Measurements from ENCODE around the gene UBE2E2.
"Not testable (repeated sequence)": the region's sequence is repeated elsewhere in the genome, so short reads cannot be mapped to it uniquely, and the experiment has no call there.

UBE2E2 gene

DNA sequence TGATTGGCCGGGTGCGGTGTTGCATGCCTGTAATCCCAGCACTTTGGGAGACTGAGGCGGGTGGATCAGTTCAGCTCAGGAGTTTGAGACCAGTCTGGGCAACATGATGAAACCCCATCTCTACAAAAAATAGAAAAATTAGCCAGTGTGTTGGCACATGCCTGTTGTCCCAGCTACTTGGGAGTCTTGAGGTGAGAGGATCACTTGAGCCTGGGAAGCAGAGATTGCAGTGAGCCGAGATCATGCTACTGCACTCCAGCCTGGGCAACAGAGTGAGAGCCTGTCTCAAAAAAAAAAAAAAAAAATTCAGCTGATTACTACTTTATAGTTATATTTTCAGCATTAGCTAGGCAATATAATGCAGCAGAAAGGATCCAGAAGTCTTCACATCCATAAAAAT lies 133.7 kb downstream of the UBE2E2 start:
- DNase-seq, result not testable (repeated sequence)

DNA sequence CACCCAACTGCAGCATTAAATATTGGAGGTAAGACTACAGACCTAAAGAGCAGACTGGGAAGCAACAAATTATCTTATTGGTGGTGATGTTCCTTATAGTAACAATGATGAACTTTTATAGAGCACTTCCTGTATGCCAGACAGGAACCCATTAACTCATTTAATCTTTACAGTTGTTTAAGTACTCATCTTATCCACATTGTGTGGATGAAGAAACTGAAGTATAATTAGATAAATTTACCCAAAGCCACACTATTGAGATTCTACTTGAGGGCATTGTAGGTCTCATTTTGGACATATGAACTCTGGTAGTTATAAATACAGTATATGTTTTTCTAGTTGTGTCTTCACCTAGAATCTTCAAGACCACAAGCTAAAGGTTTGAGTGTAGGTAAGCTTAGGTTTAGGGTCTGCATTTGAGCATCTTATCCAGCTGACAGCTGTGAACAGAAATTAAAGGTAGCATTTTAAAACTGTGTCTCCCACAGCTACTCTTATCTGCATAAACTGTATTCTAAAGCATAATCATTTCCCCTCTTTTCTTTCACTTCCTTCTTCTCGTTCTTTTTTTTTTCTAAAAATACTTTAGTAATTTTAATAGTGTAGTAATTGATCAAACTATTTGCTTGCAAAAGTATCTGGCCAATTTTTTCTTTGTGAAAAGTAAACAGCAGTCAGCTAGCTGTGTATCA lies 138.2 kb downstream of the UBE2E2 start:
- no peak for DNase-seq

DNA sequence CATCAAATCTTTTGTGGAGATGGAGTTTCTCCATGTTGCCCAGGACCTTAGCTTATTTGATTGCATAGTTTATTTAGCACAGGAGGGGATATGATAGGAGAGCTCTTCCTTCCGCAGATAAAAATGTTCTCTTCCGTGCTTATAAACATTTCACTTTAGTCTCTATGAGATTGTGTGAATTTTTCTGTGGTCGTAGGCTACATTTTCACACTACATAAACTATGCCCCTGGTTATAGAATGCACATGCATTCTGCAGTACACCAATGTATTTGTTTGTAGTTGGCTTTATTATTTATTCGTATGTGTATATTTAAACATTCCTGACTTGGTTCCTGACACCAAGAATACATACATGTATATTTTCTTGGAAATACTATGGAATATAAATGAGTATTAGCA lies 139.2 kb downstream of the UBE2E2 start:
- DNase-seq, result no peak

DNA sequence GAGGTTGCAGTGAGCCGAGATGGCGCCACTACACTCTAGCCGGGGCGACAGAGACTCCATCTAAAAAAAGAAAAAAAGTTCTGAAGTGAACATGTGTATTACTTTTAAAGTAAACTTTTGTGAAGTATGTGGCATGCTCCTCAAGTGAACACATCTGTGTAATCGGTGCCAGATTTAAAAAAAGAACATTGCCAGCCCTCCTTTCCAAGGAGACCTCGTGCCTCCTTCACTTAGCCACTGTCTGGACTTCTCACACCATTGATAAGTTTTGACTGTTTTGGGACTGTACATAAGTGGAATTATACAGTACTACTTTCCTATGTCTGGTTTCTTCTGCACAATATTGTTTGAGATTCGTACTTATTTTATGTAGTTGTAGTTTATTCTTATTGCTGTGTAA lies 140.4 kb downstream of the UBE2E2 start:
- DNase-seq, result no peak

DNA sequence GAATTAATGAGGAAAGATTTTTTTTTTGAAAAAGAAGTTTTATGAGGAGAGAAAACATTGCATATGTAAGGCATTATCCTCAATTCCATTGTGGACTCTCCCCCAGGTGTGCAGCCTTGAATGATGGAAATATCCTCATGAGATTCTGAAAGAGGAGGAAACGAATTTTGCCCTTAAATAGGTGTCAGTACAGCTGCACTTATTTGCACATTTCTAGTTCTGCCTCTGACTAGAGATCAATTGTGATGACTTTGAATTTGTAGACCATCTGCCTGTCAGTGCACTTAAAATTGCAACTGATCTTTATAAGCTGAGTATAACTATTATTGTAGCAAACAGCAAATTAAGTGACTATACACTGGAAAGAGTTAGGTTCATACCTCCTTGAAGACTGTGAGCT lies 141.8 kb downstream of the UBE2E2 start:
- no peak for DNase-seq

DNA sequence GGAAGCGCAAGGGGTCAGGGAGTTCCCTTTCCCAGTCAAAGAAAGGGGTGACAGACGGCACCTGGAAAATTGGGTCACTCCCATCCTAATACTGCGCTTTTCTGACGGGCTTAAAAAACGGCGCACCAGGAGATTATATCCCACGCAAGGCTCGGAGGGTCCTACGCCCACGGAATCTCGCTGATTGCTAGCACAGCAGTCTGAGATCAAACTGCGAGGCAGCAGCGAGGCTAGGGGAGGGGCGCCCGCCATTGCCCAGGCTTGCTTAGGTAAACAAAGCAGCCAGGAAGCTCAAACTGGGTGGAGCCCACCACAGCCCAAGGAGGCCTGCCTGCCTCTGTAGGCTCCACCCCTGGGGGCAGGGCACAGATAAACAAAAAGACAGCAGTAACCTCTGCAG lies 146.3 kb downstream of the UBE2E2 start:
- not testable (repeated sequence) for DNase-seq

DNA sequence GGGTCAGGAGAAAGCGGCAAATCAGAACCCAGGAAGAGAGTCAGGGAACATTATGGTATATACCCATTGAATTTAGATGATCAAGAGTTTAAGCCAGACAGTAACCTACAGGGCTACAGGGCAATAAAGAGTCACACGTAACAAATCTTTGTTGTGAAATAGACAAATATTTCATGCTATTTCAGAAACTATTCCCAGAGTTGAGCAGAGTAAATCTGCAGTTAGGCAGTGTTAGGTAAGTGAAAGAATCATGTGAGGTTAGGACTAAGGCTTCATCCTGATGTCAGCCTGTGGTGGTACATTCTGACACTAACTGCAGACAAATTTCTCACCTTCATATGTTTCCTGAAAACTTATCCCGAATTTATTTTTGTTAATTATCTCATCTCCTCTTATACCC lies 153.0 kb downstream of the UBE2E2 start:
- no peak for DNase-seq

DNA sequence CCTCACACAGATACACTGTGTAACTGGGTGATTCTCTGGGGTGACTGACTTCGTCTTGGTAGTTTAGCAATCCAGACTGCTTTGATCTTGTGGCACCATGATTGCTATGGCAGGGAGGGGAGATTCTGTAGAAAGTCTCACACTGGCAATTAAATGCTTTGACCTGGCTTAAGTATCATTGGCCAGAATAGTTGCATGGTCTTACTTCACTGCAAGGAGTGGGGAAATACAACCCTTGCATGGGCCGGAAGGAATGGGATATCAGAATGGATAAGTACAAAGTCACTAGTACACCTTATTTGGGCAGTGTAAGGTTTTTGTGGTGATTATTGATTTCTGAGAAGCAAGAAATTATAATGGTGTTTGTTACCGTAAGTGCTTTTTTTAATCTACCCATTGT lies 153.8 kb downstream of the UBE2E2 start:
- no peak for DNase-seq

DNA sequence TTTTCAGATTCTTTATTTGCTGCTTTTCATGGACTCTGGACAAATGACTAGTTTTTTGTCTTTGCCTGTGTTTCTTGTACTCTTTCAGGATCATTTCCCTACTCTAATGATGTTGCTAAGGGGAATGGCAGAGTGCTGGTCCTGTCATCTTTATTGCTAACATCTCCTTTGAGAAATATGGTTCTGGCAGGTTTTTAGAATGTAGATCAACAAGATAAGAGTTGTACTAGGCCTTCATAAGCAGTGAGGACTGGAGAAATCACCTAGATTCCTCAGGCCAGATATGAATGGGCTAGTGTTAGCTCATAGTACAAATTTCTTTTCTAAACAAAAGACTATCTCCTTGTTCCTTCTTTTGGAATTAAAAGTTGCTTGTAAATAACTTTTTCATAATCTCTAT lies 156.0 kb downstream of the UBE2E2 start:
- DNase-seq, result no peak

DNA sequence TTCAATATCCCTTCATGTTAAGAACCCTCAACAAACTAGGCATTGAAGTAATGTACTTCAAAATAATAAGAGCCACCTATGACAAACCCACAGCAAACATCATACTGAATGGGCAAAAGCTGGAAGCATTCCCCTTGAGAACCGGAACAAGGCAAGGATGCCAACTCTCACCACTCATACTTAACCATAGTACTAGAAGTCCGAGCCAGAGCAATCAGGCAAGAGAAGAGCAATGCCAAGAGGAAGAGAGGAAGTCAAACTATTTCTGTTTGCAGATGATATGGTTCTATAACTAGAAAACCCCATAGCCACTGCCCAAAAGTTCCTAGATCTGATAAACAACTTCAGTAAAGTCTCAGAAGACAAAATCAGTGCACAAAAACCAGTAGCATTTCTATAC lies 161.9 kb downstream of the UBE2E2 start:
- no peak for DNase-seq

DNA sequence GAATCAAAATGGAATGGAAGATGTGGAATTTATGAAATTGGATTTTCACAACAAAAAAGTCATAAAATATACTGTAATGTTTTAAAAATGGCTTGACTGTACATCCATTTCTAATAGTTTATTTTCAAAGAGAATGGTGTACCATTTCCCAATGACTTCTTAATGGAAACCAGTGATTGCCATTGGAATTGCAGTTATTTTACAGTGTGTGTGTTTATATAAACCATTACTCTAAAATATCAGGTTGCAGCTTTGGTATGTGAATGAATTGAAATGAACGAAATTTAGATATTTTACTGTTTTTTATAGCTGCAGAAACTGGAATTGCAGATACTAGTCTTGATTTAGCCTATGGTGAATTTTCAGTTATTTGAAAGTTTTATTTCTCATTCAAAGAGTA lies 165.6 kb downstream of the UBE2E2 start:
- DNase-seq, result no peak

DNA sequence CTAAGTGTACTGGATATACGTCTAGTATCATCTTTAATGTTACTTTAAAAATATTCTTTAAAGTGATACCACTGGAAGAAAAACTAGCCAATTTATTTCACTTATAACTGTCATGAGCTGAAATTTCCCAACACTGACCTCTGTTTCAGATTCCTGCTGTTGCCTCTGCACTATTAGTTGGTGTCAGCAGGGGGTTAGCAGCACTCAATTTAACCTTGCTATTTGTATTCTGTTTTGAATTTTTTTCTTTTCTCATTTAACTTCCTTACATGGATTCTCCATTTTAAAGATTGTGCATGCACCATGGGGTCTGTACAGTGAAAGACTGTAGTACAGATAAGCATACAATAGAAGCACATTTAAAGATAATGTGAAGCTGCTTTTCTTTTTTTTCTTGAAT lies 169.2 kb downstream of the UBE2E2 start:
- DNase-seq, result no peak

DNA sequence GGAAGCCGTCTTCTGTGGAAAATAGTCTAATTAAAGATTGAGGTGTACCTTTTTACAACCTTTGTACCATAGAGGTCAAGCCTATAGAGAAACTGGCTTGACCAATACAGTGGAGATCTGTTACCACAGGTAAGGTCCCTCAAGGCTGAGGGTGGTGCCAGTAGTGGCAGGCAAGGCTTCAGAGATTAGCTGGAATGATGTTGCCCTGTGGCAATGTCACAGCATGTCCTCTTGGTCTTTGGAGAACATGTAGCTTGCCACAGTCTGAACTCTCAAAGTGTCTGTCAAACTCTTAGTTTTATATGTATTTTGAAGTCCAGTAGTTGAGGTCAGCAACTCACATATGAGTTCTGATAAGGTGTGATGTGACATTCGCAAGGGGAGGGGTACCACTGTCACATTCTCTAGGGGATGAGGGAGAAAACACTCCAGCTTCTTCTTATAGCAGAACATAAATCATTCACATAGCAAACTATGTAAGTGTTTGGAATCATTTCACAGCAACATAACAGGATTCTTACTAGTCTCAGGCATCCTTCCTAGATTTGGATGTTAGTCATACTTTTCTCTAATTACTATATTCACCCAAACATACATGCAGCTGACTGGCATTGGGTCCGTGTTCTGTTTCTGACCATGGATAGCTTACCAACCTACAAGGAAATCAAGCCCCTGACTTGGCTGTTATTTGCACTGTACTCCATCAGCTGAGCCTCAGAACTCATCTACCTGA lies 173.6 kb downstream of the UBE2E2 start:
- no peak for DNase-seq

DNA sequence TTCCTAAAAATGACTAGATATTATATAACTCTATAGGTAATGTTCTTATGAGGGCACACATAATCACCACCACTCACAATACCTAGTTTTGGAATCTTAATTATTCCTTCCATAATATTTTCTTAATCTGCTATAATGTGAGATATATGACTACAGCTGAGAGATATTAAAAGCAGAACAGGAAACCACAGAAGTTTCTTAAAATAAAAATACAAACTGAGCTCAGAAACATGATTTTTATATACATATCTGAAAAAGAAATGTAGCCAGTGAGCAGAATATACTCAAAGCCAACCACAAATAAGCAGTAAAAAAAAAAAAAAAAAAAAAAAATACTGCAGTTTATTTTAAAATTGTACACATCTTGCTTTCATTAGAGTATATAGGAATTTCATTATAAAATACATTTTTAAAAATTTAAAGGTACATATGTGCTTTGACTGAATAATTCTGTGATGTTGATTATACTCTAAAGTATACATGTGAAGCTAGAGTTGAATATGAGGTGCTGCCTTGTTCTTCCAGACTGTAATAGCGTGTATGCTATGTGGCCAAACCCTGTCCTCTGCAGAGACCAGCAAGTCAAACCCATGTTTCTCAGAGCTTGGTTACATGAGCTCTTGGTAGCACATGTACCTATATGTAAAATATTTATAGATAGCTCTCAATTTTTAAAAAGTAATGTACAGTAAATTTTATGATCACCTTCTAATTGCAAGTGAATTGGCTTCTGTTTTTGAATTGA lies 175.0 kb downstream of the UBE2E2 start:
- no peak for DNase-seq

DNA sequence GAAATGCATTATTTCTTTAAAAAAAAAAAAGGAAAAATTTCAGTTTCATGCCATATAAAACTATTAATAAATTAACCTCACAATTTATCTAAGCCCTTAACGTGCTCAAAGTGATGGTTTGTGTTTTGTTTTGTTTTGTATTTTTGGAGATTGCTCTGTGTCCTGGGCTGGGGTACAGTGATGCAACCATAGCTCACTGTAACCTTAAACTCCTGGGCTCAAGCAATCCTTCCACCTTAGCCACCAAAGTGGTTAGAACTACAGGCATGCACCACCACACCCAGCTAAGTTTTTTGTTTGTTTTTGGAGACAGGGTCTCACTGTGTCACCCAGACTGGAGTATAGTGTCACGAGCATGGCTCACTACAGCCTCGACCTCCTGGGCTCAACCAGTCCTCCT lies 180.7 kb downstream of the UBE2E2 start:
- DNase-seq, result no peak

DNA sequence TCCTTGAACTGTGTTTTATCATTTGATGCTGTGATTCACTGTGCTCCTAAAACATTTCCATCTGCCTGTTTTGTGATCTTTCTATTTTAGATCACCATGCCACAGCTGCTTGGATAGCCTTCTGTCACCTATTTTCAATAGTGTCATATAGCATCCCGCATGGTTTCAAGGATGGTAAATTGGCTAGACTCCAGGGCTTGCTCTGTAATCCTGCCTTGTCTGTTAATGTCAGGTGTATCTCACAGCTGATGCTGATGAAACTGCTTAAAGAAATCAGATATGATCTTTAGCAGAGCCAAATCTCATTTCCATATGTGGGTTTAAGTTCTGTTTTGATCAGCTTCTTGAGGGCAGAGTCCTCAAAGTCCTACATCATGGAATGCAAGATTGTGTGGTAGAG lies 182.2 kb downstream of the UBE2E2 start:
- DNase-seq, result no peak

DNA sequence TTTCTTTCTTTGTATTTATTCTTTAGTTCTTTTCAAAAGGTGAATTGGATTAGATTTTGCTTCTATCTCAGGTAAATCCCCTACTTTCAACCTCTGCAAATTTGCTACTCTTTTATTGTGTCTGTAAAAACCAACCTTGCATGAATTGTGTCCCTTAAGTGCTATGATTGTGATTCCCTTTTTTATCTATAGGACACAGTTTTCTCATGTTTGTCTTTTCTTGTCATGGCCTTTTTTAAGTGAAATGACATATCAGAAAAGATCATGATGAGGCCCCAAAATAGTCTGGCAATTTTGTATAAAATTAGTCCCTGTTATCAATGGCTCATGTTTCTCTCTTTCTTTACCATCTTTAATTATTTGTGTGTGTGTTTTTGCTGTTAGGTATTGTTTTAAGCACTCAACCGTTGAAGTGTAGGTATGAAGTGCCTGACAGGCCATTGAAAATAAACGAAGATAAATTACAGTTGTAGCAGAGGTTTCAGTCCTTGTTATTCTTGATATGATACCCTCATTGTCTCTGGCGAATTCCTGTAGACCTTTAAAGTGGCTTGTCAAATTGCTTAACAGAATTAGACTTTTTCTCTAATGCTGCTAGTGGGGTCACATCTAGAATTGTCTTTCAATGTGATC lies 184.3 kb downstream of the UBE2E2 start:
- no peak for DNase-seq

DNA sequence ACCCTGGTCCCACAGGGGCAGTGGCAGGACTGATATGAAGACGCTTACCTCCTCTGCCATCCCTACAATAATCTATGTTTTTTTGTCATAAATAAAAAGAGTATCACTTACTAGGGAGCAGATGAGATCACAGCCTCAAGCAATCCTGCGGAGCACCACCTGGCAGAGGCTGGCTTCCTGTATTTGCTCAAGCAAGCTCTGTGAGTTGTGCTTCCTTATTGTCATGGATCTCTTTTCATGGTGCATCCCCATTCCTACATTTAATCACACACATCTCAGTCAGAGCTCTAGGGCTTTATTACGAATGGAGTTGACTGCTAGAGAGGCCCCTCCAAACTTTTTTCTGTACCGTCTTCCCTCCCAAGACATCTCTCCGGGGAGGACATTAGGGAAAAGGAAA lies 186.0 kb downstream of the UBE2E2 start:
- DNase-seq, result no peak

DNA sequence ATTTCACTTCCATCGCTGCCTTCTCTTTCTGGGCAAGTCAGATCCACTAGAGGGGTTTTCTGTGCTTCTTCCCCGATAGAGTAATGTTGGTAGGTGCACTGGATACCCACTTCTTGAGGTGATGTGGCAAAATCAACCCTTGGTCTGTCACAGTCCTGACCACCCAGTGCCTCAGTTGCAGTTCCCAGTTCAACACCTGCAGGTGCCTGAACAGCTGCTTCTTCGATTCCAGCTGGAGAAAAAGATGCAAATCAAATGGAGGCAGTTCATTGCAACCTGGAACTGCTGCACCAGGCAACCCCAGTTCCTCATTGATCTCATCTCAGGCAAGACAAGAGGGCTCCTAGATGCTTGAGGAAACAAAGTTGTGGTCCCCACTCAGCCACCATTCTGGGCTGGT lies 186.6 kb downstream of the UBE2E2 start:
- no peak for DNase-seq

DNA sequence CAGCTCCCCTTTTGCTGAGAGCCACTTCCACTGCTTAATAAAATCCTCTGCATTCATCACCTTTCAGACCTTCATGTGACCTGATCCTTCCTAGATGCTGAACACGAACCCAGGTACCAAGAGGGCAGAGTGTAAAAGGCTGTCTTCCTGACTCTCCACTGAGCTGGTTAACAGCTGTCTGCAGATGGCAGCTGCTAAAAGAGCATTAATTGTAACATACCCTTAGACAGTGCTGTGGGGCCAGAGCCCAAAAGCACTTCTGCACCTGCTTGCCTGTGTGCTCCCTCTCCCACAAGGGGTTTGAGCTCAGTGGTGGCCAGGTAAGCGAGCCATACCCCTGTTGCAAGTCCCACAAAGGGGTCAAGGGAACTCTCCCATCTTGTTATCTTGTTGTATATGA lies 187.3 kb downstream of the UBE2E2 start:
- no peak for DNase-seq

DNA sequence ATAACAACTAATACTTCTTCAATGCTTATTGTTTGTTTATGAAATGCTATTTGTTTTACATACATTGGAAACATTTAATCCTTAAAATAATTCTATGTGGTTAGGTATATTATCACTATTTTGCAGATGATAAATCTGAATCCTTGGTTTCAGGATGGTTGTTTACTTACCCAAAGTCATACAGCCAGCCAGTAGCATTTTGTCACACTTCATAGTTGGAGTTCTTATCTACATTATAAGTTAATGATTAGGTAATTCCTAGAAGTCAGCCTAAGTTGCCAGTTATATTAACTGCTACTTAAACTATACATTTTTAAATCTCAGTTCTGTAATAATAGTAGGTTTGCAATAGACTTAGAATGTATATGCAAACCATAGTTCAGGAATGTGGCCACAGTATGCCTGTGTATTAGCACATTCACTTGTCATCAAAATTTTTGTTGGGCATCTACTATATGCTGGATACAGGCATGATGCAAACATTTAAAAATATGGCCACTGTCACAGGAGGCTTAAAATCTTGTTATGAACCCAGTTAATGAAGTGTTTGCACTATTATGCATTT lies 187.9 kb downstream of the UBE2E2 start:
- no peak for DNase-seq

DNA sequence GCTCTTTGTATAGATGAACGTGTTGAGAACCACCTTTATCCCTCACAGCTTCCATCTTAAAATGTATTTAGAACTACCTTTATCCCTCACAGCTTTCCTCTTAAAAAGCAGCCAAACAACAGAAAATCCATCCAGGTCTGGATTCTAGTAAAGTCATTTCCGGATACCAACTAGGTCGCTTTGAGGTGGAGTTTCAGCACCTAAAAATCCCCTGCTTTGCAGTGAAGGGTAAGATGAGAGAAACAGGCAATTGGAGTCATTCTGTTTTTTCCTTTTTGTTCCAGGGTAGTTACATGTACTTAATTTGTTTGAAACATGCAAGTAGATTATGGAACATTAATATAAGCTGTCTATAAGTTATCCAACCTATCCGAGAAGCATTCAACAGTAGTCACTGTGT lies 192.0 kb downstream of the UBE2E2 start:
- no peak for DNase-seq

DNA sequence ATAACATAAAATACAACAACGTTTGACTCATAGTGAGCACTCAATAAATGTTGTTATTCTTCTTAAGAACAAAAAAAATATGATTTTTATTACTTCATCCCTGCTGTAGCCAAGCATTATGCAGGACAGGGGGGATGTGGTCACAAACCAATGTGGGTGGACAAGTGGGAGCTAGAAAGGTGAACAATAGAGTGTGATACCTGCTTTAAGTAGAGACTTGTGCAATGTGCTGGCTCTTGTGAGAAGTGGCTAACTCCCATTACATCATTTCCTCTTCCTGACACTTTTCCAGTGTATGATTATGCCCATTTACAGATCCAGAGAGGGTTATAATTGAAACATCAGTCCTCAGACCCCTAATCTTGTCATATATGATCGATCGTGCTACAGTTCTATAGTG lies 193.6 kb downstream of the UBE2E2 start:
- no peak for DNase-seq

Measured in CD4-positive, alpha-beta T cell treated with Interleukin-17A for 4 hours (primary cell).